Measurements from ENCODE around the gene PTPRD.

Gene PTPRD

DNA sequence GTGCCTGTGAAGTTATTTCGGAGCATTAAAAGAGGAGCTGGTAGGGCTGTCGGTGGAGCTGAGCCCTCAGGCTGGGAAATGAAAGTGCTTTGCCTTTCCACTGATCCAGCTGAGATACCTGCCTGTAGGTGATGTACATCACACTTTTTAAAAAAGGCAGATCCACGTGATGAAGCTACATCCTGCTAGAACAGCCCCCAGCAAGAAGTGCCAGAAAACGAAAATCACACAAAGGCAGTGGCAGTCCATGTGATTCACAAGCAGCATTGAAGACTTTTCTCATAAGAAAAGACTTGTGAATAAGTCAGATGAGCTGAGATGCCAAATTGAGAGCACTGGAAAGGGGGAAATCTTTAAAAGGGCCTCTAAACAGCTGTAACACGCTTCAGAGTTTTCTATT is 765.1 kb downstream of the PTPRD start:
- Histone ChIP-seq H3K9me2 (replicated peaks; ENCODE audit: control insufficient read depth, low read length) (no peaks in the 10 kb centered on the region), H3K4me2 (ENCODE audit: low read length) (no peak overlapping the region), H3F3A (ENCODE audit: control insufficient read depth, insufficient read depth) (no peaks in the 10 kb centered on the region), H3K36me3 (ENCODE audit: control insufficient read depth, low read length) (no peaks in the 10 kb centered on the region), H3K4me3 (ENCODE audit: low read length) (no peak overlapping the region), H3K4me1 (ENCODE audit: control insufficient read depth, low read length) (peaks cover 9% of the 10 kb centered on the region), H3K9me3 (ENCODE audit: control insufficient read depth, insufficient read depth, low read length) (no peaks in the 10 kb centered on the region), H4K20me1 (ENCODE audit: control insufficient read depth, insufficient read depth, low read depth, low read length) (no peaks in the 10 kb centered on the region), H3K79me2 (ENCODE audit: control insufficient read depth, low read length) (no peaks in the 10 kb centered on the region), H3K27me3 (ENCODE audit: control insufficient read depth, low read length) (no peaks in the 10 kb centered on the region), H3K27ac (ENCODE audit: low read depth, low read length) (no peak overlapping the region)
- TF ChIP-seq, protein P1, sequence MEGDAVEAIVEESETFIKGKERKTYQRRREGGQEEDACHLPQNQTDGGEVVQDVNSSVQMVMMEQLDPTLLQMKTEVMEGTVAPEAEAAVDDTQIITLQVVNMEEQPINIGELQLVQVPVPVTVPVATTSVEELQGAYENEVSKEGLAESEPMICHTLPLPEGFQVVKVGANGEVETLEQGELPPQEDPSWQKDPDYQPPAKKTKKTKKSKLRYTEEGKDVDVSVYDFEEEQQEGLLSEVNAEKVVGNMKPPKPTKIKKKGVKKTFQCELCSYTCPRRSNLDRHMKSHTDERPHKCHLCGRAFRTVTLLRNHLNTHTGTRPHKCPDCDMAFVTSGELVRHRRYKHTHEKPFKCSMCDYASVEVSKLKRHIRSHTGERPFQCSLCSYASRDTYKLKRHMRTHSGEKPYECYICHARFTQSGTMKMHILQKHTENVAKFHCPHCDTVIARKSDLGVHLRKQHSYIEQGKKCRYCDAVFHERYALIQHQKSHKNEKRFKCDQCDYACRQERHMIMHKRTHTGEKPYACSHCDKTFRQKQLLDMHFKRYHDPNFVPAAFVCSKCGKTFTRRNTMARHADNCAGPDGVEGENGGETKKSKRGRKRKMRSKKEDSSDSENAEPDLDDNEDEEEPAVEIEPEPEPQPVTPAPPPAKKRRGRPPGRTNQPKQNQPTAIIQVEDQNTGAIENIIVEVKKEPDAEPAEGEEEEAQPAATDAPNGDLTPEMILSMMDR (IDR thresholded peaks at IDR 0.05; ENCODE audit: low read depth, low read length, poor library complexity, severe bottlenecking) = no peak
- TF ChIP-seq EZH2phosphoT487 (IDR thresholded peaks at IDR 0.05; ENCODE audit: borderline replicate concordance, low read length) = no peak

DNA sequence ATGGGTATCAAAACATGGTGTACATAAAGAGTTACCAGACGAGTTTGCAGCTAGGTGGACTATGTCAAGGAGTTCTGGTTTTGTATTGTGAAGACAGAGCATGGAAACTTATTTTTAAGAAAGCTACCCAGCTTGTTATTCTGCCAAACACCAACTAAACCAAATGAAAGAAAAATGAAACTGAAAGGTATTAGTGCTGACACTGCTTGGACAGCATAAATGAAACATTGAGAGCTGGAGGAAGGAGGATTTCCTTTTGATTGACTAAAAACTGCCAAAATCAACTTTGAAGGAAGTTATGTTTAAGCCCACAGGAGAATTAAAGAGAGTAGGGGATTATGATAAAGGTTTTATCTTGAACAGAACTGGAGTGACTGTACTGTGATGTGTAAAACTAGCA is 766.2 kb downstream of the PTPRD start:
- no peak overlapping the region for H3K4me3 ChIP-seq (ENCODE audit: low read length)
- no peaks in the 10 kb centered on the region for H3K79me2 ChIP-seq (ENCODE audit: control insufficient read depth, low read length)
- no peaks in the 10 kb centered on the region for H3K27me3 ChIP-seq (ENCODE audit: control insufficient read depth, low read length)
- no peaks in the 10 kb centered on the region for H3K36me3 ChIP-seq (ENCODE audit: control insufficient read depth, low read length)
- no peak overlapping the region; the same call in 1 of the 2 replicates for H3K4me2 ChIP-seq (ENCODE audit: low read length)
- no peaks in the 10 kb centered on the region for H3K9me2 ChIP-seq (replicated peaks; ENCODE audit: control insufficient read depth, low read length)
- TF ChIP-seq EZH2phosphoT487 (IDR thresholded peaks at IDR 0.05; ENCODE audit: borderline replicate concordance, low read length) = no peak
- TF ChIP-seq, protein P1 (IDR thresholded peaks at IDR 0.05; ENCODE audit: low read depth, low read length, poor library complexity, severe bottlenecking) = no peak
- no peaks in the 10 kb centered on the region for H3K9me3 ChIP-seq (ENCODE audit: control insufficient read depth, insufficient read depth, low read length)
- H3K27ac ChIP-seq (ENCODE audit: low read depth, low read length) = no peak overlapping the region
- peaks cover 9% of the 10 kb centered on the region for H3K4me1 ChIP-seq (ENCODE audit: control insufficient read depth, low read length)
- H4K20me1 ChIP-seq (ENCODE audit: control insufficient read depth, insufficient read depth, low read depth, low read length) = no peaks in the 10 kb centered on the region
- H3F3A ChIP-seq (ENCODE audit: control insufficient read depth, insufficient read depth) = no peaks in the 10 kb centered on the region

- Histone ChIP-seq H3K79me2 (ENCODE audit: control insufficient read depth, low read length) (no peaks in the 10 kb centered on the region), H3K27me3 (ENCODE audit: control insufficient read depth, low read length) (no peaks in the 10 kb centered on the region), H3F3A (ENCODE audit: control insufficient read depth, insufficient read depth) (no peaks in the 10 kb centered on the region), H3K9me2 (replicated peaks; ENCODE audit: control insufficient read depth, low read length) (no peaks in the 10 kb centered on the region), H3K4me3 (ENCODE audit: low read length) (no peak overlapping the region), H4K20me1 (ENCODE audit: control insufficient read depth, insufficient read depth, low read depth, low read length) (no peaks in the 10 kb centered on the region), H3K4me1 (ENCODE audit: control insufficient read depth, low read length) (peaks cover 9% of the 10 kb centered on the region; the same call in 1 of the 2 replicates), H3K4me2 (ENCODE audit: low read length) (no peak overlapping the region), H3K9me3 (ENCODE audit: control insufficient read depth, insufficient read depth, low read length) (peaks cover 3% of the 10 kb centered on the region; the same call in 1 of the 2 replicates), H3K36me3 (ENCODE audit: control insufficient read depth, low read length) (no peaks in the 10 kb centered on the region), H3K27ac (ENCODE audit: low read depth, low read length) (no peak overlapping the region)
- TF ChIP-seq, protein P1 (IDR thresholded peaks at IDR 0.05; ENCODE audit: low read depth, low read length, poor library complexity, severe bottlenecking) = no peak
- no peak for TF ChIP-seq EZH2phosphoT487 (IDR thresholded peaks at IDR 0.05; ENCODE audit: borderline replicate concordance, low read length)
Observed at GRCh38 chr9:9820436-9820835, 792.4 kb downstream of the PTPRD start.

All from DOHH2 (cell line).